HG02970 (cell line): ENCODE data around the gene SPRR2E.
"Not testable (repeated sequence)": the region's sequence is repeated elsewhere in the genome, so short reads cannot be mapped to it uniquely, and the experiment has no call there.

Experiments used
- ATAC-seq: cut with Tn5 transposase; IDR thresholded peaks from one replicate; pipeline ENCODE4 v1.9.1; 2021; ENCODE audit warnings: mild to moderate bottlenecking, moderate library complexity, moderate number of reproducible peaks; ENCODE audit not compliant: unreplicated experiment, low FRiP score

The SPRR2E gene

DNA sequence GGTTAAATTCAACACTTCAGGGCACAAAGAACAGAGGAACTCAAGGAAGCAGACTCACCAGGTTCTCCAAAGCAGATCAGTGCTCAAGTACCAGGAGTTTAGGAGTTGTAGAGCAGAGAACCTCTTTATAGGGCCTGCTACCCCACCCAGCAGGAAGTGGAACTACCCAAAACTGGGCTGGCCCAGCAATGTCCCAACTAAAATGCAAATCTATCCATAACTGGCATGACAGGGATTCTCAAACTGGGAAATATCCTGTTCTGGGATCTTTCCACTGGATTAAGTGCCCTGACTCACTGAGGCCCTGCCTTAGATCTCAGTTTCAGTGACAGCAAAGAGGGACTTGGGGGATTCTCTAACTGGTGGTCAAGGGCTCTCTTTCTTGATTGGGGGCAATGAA lies at the start of gene SPRR2E:
SPRR2E (minus strand) TSS at position 101 of the 400 bp plus-strand sequence. CDS start 775 bp downstream, outside the sequence.
- ATAC-seq, result no peak

DNA sequence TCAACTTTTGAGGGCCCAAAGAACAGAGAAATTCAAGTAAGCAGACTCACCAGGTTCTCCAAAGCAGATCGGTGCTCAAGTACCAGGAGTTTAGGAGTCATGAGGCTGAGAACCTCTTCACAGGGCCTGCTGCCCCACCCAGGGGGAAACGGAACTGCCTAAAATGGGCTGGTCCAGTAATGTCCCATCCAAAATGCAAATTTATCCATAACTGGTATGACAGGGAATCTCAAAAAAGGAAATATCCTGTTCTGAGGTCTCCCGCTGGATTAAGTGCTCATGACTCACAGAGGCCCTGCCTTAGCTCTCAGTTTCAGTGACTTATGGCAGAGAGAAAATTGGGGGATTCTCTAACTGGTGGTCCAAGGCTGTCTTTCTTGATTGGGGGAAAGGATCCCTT lies 47.1 kb upstream of the SPRR2E start:
- ATAC-seq, result no peak

DNA sequence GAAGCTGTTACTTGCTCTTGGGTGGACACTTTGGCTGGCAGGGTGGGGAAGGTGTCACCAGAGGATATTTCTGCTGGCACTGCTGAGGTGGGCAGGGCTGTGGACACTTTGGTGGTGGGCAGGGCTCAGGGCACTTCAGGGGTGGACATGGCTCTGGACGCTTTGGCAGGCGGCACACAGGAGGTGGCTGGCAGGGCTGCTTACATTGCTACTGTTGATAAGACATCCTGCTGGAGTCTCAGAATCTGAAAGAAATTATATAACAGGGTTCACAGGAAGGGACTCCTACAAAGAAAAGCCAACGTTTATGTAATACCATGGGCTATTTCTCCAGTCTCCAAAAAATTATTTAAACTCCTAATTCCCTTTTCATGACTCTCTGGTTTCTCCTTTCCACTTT lies 46.2 kb upstream of the SPRR2E start:
- no peak for ATAC-seq

DNA sequence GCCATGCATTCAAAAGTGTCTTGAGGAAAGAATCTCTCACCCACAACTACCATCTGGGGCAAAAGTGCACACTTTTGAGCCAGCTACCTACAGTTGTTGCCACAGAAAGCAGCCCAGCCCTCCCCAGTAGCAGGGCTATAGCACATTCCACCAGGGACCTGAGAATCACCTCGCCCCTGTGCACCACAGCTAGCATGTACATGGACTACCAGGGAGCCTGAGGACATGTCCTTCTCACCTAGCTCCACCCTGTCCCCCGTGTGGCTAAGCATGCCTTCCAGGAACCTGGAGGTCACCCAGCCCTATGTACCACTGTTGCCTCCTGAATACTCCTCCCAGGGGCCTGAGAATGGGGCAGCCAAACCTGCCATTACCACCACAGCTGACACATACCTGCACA lies 39.4 kb upstream of the SPRR2E start:
- ATAC-seq, result no peak

DNA sequence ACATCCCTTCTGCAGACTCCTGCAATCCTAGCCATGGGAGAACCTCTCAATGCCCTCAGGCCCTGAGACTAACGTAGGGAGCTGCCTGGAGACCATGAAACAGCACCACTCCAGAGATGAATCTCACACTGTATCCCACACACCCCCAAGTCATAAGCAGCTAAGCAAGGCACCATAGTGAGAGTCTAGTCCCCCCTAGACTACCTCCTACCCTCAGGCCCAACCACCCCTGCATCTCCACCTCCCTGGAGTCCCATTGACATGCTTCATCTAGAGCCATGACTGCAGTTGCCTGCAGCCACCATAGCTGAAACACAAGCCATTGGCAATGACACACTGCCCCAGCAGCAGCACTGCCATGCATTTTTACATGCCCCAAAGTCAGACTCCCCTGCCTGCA lies 38.9 kb upstream of the SPRR2E start:
- ATAC-seq, result no peak

DNA sequence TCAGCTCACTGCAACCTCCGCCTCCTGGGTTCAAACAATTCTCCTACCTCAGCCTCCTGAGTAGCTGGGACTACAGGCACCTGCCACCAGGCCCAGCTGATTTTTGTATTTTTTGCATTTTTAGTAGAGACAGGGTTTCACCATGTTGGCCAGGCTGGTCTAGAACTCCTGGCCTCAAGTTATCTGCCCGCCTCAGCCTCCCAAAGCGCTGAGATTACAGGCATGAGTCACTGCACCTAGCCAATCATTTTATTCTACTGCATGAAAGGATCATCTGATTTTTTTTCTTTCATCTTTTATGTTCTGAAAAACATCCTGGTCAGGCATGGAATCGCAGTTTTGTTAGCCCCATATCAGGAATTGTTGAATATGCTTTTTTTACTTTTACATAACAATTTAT lies 34.4 kb upstream of the SPRR2E start:
- not testable (repeated sequence) for ATAC-seq

DNA sequence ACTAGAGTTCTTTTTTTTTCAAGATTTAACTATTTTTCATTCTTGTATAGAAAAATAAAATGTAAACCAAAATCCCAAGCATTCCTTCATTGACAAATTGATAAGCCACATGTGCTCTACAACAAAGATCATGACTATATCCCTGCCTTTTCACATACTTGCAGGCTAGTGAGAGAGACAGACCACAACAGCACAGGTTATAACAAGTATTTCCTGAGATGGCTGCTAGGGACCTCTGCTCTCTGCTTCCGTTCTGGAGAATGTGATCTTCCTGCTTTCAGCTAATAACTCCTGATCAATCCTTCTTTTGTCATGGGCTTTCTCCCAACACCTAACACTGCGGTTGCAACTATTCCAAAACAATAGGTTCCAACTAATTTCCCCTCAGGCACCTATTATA lies 33.0 kb upstream of the SPRR2E start:
- no peak for ATAC-seq

DNA sequence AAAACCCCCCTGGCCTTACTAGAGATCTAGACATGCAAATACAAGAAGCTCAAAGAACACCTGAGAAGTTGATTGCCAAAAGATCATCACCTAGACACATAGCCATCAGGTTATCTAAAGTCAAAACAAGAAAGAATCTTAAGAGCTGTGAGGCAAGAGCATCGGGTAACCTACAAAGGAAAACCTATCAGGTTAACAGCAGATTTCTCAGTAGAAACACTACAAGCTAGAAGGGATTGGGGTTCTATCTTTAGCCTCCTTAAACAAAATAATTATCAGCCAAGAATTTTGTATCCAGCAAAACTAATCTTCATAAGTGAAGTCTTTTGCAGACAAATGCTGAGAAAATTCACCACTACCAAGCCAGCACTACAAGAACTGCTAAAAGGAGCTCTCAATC lies 31.2 kb upstream of the SPRR2E start:
- ATAC-seq, result no peak

DNA sequence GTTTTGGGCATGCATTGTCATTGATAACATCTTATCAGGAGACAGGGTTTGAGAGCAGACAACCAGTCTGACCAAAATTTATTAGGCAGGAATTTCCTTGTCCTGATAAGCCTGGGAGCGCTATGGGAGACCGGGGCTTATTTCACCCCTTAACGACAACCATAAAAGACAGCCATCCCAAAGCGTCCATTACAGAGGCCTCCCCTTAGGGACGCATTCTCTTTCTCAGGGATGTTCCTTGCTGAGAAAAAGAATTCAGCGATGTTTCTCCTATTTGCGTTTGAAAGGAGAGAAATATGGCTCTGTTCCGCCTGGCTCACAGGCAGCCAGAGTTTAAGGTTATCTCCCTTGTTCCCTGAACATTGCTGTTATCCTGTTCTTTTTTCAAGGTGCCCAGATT lies 29.5 kb upstream of the SPRR2E start:
- ATAC-seq, result not testable (repeated sequence)

DNA sequence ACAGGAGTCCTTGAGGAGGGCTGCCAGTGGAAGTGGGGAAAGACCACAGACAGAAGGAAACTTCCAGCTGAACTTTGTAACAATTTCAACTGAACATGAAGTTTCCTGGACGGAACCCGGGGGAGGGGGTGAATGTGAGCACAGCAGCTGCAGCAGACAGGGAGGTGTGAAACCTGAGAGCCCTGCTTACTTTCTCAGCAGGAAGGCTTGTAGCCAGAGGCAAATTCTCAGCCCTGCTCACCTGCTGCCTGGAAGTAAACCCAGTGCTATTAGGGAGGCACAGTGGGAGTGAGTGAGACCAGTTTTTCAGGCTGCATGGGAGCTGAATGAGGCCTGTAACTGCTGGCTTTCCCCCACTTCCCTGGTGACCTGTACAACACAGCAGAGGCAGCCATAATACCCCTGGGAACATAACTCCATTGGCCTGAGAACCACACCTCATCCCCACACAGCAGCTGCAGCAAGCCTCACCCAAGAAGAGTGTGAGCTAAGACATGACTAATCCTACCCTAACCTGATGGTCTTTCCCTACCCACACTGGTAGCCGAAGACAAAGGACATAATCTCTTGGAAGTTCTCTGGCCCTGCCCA lies 28.6 kb upstream of the SPRR2E start:
- no peak for ATAC-seq

DNA sequence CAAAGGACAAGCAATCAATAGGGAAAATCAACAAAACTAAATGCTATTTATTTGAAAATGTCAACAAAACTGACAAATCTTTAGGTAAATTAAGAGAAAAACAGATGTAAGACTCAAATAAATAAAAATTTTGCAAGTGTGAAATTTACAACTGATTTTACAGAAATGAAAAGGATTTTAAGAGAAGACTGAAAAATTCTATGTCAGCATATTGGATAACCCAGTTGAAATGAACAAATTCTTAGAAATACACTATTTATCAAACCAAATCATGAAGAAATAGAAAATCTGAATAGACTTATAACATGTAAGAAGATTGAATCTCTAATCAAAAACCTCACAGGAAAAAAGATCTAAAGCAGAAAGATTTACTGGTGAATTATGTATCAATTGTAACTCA lies 26.6 kb upstream of the SPRR2E start:
- no peak for ATAC-seq

DNA sequence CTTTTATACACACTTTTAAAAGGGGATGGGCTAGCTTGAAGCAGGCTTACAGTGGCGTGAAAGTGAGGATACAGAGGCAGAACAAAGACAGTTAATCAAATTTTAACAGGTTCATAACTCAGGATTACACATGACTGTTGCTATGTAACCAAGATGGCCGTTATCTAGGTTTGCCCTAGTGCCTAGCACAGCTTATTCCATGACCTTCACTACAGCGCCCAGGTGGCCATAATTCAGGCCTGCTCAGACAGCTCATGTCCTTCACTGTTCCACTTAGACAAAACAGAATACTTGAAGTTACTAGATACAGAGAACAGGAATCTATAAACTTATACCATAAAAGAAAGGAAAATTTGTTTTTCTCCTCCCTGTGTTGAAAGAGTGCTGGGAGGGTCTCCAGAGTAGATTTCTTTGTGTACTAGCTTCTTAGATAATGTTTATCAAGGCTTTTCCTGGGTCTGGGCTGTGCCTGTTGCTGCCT lies 25.2 kb upstream of the SPRR2E start:
- no peak for ATAC-seq

DNA sequence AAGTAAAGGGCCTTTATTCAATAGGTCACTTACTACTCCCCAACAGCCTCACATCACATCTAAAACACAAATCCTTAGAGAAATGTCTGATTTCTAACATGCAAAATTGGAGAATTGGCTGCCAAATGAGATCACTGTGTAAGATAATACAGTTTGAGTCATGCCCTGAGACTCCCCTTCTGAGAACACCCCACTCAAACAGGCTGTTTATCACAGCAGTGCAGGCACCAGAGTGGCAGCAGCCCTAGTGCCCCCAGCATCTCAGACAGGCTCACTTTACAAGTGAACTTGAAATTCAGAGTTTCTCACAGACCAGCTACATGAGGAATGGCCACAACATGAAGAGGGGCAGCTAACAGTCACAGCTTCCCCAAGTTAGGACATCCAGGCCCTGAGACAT lies 20.9 kb upstream of the SPRR2E start:
- ATAC-seq, result not testable (repeated sequence)

DNA sequence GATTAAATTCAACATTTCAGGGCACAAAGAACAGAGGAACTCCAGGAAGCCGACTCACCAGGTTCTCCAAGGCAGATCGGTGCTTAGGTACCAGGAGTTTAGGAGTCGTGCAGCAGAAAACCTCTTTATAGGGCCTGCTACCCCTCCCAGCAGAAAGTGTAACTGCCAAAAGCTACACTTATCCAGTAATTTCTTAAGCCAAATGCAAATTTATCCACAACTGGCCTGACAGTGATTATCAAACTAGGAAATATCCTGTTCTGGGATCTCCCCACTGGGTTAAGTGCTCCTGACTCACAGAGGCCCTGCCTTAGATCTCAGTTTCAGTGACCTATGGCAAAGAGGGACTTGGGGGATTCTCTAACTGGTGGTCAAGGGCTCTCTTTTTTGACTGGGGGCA lies 19.1 kb upstream of the SPRR2E start, which contains the start of gene SPRR2F:
SPRR2F (minus strand) TSS at position 101 of the 400 bp plus-strand sequence. CDS start 783 bp downstream, outside the sequence.
- ATAC-seq, result no peak

DNA sequence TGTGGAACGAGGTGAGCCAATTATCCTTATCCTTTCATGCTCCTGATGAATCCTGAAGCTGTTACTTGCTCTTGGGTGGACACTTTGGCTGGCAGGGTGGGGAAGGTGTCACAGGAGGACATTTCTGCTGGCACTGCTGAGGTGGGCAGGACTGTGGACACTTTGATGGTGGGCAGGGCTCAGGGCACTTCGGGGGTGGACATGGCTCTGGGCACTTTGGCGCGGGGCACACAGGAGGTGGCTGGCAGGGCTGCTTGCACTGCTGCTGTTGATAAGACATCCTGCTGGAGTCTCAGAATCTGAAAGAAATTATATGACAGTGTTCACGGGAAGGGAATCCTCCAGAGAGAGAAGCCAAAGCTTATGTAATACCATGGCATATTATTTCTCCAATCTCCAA lies 18.1 kb upstream of the SPRR2E start:
- not testable (repeated sequence) for ATAC-seq

DNA sequence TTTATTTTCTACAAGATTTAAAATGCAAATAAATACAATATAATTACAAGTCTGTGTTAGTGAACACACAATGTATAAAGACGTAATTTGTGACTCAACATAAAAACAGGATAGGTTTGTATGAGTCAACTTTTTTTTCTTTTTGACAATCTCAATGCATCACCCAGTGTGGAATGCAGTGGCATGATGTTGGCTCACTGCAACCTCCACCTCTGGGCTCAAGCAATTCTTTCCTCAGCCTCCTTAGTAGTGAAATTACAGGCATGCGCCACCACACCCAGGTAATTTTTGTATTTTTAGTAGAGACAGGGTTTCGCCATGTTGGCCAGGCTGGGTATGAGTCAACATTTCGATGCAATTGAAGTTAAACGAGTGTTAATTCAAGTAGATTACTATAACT lies 5.9 kb upstream of the SPRR2E start:
- no peak for ATAC-seq

DNA sequence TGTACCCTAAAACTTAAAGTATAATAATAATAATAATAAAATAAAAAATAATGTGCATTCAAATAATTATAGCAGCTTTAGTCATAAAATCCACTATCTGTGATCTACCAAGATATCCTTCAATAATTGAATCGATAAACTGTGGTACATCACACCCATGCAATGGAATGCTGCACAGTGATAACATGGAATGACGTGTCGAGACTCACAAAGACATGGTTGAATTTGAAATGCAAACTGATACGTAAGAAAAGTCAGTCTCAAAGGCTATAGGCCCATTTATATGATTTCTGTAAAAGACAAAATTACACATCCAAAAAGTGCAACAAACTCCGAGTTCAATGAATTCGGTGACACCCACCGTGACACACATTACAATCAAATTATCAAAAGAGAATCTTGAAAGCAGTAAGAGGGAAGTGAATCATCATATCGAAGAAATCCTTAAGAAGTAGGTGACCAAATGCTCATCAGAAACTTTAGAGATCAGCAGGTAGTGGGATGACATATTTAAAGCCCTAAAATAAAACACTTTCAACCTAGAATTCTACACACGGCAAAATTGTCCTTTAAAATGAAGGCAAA lies 5.2 kb upstream of the SPRR2E start:
- ATAC-seq, result no peak

DNA sequence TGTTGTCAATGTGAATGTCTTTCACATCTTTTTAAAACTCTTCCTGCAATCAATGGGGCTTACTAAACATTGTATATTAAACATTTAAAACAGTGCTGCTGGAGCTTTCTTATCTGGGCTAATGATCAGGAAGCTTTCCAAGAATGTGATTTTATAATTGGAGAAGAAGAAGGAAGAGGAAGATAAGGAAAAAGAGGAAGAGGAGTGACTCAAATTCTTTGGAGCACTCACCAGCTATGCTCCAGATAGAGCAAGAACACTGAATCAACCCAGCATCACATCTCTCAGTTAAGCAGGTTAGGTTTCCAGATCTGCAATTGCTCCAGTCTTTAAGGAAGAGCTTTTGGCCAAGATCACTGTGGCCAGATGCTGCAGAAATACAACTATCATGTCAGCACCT lies 1.4 kb upstream of the SPRR2E start:
- ATAC-seq, result no peak

DNA sequence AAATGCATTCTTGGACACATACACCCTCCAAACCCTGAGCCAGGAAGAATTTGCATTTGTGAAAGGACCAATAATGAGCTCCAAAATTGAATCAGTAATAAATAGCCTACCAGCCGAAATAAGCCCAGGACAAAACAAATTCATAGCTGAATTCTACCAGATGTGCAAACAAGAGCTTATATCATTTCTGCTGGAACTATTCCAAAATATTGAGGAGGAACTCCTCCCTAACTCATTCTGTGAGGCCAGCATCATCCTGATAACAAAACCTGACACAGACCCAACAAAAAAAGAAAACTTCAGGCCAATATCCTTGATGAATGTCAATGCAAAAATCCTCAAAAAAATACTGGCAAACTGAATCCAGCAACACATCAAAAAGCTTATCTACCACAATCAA lies 6.7 kb downstream of the SPRR2E start:
- no peak for ATAC-seq

DNA sequence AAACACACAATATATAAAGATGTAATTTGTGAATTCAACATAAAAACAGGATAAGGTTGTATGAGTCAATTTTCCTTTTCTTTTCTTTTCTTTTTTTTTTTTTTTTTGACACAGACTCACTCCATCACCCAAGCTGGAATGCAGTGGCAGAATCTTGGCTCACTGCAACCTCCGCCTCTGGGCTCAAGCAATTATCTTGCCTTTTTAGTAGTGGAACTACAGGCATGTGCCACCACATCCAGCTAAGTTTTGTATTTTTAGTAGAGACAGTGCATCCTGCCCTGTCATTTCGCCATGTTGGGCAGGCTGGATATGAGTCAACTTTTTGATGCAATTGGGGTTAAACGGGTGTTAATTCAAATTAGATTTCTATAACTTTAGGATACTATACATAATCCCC lies 12.6 kb downstream of the SPRR2E start:
- no peak for ATAC-seq

DNA sequence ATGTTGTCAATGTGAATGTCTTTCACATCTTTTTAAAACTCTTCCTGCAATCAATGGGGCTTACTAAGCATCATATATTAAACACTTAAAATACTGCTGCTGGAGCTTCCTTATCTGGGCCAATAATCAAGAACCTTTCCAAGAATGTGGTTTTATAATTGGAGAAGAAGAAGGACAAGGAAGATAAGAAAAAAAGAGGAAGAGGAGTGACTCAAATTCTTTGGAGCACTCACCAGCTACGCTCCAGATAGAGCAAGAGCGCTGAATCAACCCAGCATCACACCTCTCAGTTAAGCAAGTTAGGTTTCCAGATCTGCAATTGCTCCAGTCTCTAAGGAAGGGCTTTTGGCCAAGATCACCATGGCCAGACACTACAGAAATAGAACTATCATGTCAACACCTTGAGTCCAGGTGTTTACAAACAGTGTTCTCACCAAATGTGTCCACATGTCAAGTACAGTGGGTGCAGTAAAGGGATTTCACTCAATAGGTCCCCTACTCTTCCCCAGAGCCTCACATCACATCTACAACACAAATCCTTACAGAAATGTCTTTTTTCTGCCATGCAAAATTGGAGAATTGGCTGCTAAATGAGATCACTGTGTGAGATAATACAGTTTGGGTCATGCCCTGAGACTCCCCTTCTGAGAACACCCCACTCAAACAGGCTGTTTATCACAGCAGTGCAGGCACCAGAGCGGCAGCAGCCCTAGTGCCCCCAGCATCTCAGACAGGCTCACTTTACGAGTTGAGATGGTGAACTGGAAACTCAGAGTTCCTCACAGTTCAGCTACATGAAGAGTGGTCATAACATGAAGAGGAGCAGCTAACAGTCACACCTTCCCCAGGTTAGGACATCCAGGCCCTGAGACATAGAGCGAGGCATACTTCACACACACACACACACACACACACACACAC lies 21.3 kb downstream of the SPRR2E start:
- no peak for ATAC-seq
